IMR-90 (cell line): ENCODE data around the gene STK40. TPM values are rescaled to one million over a fixed set of nuclear protein-coding genes. Genes with fewer than 3 reads are reported as not detected.

Experiments
- ATAC-seq: fragments of 200-7000 bp; cut with Tn5 transposase; 2 replicates; pipeline ENCODE4 v1.9.1; 2020; ENCODE audit warnings: low read depth, mild to moderate bottlenecking, moderate library complexity
- BruUV-seq: library from RNA; stranded (reverse); fragments of 400-500 nt; replicated peaks from 2 replicates; lab custom pipeline; 2021; lab: Mats Ljungman, UMichigan
- CTCF ChIA-PET: fragments of 300-600 bp; formaldehyde crosslinking; extraction: SDS; loops from one replicate; lab custom pipeline; 2021; ENCODE audit warnings: antibody characterized with exemption; lab: Yijun Ruan, JAX
- POLR2A ChIA-PET: fragments of 300-600 bp; sonication (Branson Sonifier 250); formaldehyde crosslinking; loops from one replicate; lab custom pipeline; 2022; ENCODE audit warnings: antibody characterized with exemption; ENCODE audit not compliant: unreplicated experiment; lab: Charles Lee
- DNase-seq: peaks from one replicate; pipeline ENCODE4 v3.0.0; 2013
- H2AFZ ChIP-seq: replicated peaks from 2 replicates; pipeline ENCODE3; 2013; ENCODE audit warnings: low read length, mild to moderate bottlenecking; ENCODE audit not compliant: poor library complexity
- H2AK5ac ChIP-seq: 2 replicates; pipeline ENCODE4 v1.6.1; 2013; ENCODE audit warnings: low read depth, low read length, inconsistent platforms
- H2AK9ac ChIP-seq: replicated peaks from 2 replicates; pipeline ENCODE3; 2013; ENCODE audit warnings: mild to moderate bottlenecking, low read depth, low read length, moderate library complexity; ENCODE audit not compliant: poor library complexity
- H2BK120ac ChIP-seq: 2 replicates; pipeline ENCODE4 v1.6.1; 2013; ENCODE audit warnings: low read depth, low read length, inconsistent platforms
- H2BK15ac ChIP-seq: 3 replicates; pipeline ENCODE4 v1.6.1; 2013; ENCODE audit warnings: low read depth, low read length, inconsistent platforms
- H2BK20ac ChIP-seq: 2 replicates; pipeline ENCODE4 v1.6.1; 2013; ENCODE audit warnings: low read depth, mild to moderate bottlenecking, inconsistent platforms, low read length, moderate library complexity
- H2BK5ac ChIP-seq: 2 replicates; pipeline ENCODE4 v1.6.1; 2013; ENCODE audit warnings: mild to moderate bottlenecking, low read depth, low read length, inconsistent platforms; ENCODE audit not compliant: poor library complexity, severe bottlenecking
- H3K14ac ChIP-seq: replicated peaks from 2 replicates; pipeline ENCODE4 v1.6.1; 2013; ENCODE audit warnings: low read depth, low read length, inconsistent platforms
- H3K18ac ChIP-seq: 2 replicates; pipeline ENCODE4 v1.6.1; 2013; ENCODE audit warnings: low read depth, low read length, control low read depth
- H3K23ac ChIP-seq: 2 replicates; pipeline ENCODE4 v1.6.1; 2013; ENCODE audit warnings: low read depth, low read length, inconsistent platforms
- H3K27ac ChIP-seq: 2 replicates; pipeline ENCODE4 v1.5.1; 2013; ENCODE audit warnings: mild to moderate bottlenecking, control low read depth, low read length; ENCODE audit not compliant: insufficient read depth
- H3K27me3 ChIP-seq: 2 replicates; pipeline ENCODE4 v1.6.1; 2013; ENCODE audit warnings: low read length; ENCODE audit not compliant: control insufficient read depth, insufficient read depth
- H3K36me3 ChIP-seq: 2 replicates; pipeline ENCODE4 v1.6.1; 2013; ENCODE audit warnings: low read length, mixed read lengths; ENCODE audit not compliant: control insufficient read depth, insufficient read depth
- H3K4ac ChIP-seq: 2 replicates; pipeline ENCODE4 v1.6.1; 2013; ENCODE audit warnings: low read depth, low read length, inconsistent platforms
- H3K4me1 ChIP-seq: 2 replicates; pipeline ENCODE4 v1.6.1; 2013; ENCODE audit warnings: low read length, mixed read lengths; ENCODE audit not compliant: control insufficient read depth, insufficient read depth
- H3K4me2 ChIP-seq: 2 replicates; pipeline ENCODE4 v1.6.1; 2013; ENCODE audit warnings: low read depth, mild to moderate bottlenecking, control low read depth, low read length, moderate library complexity
- H3K4me3 ChIP-seq: 2 replicates; pipeline ENCODE4 v1.5.1; 2013; ENCODE audit warnings: low read depth, mild to moderate bottlenecking, control low read depth, low read length, moderate library complexity; ENCODE audit not compliant: insufficient read depth
- H3K56ac ChIP-seq: 2 replicates; pipeline ENCODE4 v1.6.1; 2013; ENCODE audit warnings: low read length, inconsistent platforms; ENCODE audit not compliant: insufficient read depth; ENCODE audit errors: extremely low read depth
- H3K79me1 ChIP-seq, 2 experiments: 2 replicates each; pipeline ENCODE4 v1.6.1; 2013; ENCODE audit warnings: low read length in 2 of 2, inconsistent platforms in 1 of 2, low read depth in 1 of 2
- H3K9ac ChIP-seq: 2 replicates; pipeline ENCODE4 v1.6.1; 2013; ENCODE audit warnings: low read depth, low read length, control low read depth
- H3K9me1 ChIP-seq: 2 replicates; pipeline ENCODE4 v1.6.1; 2013; ENCODE audit warnings: low read length, inconsistent platforms; ENCODE audit not compliant: insufficient read depth
- H3K9me3 ChIP-seq: 2 replicates; pipeline ENCODE4 v1.6.1; 2013; ENCODE audit warnings: low read length; ENCODE audit not compliant: control insufficient read depth, insufficient read depth
- H4K20me1 ChIP-seq: 2 replicates; pipeline ENCODE4 v1.6.1; 2013; ENCODE audit warnings: low read length, inconsistent platforms; ENCODE audit not compliant: insufficient read depth
- H4K5ac ChIP-seq: 2 replicates; pipeline ENCODE4 v1.6.1; 2013; ENCODE audit warnings: mild to moderate bottlenecking, low read depth, low read length, control low read depth
- H4K8ac ChIP-seq, 2 experiments: 2 replicates each; pipeline ENCODE4 v1.6.1; 2013; ENCODE audit warnings: low read depth in 2 of 2, low read length in 2 of 2, control low read depth in 1 of 2, inconsistent platforms in 1 of 2
- H4K91ac ChIP-seq: 2 replicates; pipeline ENCODE4 v1.6.1; 2013; ENCODE audit warnings: low read depth, low read length, inconsistent platforms; ENCODE audit not compliant: insufficient read depth
- FOS ChIP-seq: fragments of 150-350 bp; IDR thresholded peaks from 2 replicates; pipeline ENCODE4 v1.6.1; 2016; ENCODE audit warnings: low read depth, low read length
- MXI1 ChIP-seq: IDR thresholded peaks from 2 replicates; pipeline ENCODE4 v1.6.1; 2012; ENCODE audit warnings: low read depth, mild to moderate bottlenecking, low read length, moderate library complexity, borderline replicate concordance
- RCOR1 ChIP-seq: IDR thresholded peaks from 2 replicates; pipeline ENCODE4 v1.6.1; 2012; ENCODE audit warnings: mild to moderate bottlenecking, low read length, improper control_type of control experiment; ENCODE audit not compliant: insufficient replicate concordance
- WGBS, 2 experiments: methylation state at CpG; one replicate each; pipeline versions ENCODE4 v1.1.5 to v1.1.7; 2013; ENCODE audit warnings: missing lambda C conversion rate in 2 of 2; ENCODE audit not compliant: insufficient read length in 1 of 2; ENCODE audit errors: extremely low coverage in 2 of 2; 5-methylcytosine and 5-hydroxymethylcytosine counted together
- dilution Hi-C: fragments of 300-500 bp; cut with HindIII; formaldehyde crosslinking; loops from one replicate; pipeline ENCODE4 v1.14.3; 2018; ENCODE audit warnings: low sequenced_read_pairs; ENCODE audit not compliant: unreplicated experiment
- in situ Hi-C: fragments of 300-500 bp; cut with MboI; formaldehyde crosslinking; loops from 3 replicates; pipeline ENCODE4 v1.14.3; 2019; ENCODE audit warnings: low sequenced_read_pairs, inconsistent platforms, mixed read lengths
- intact Hi-C: fragments of 100-400 bp; cut with micrococcal nuclease; formaldehyde crosslinking; loops from 2 replicates; pipeline ENCODE4 v1.10.0; 2022
- polyA plus RNA-seq, 3 experiments: library from polyadenylated mRNA; depleted of rRNA; stranded (reverse); fragments of >200 nt; gene quantifications; 2 replicates each; pipeline ENCODE4 v1.2.3, GENCODE V29; 2012; ENCODE audit warnings: low replicate concordance in 1 of 3
- total RNA-seq: library from RNA; depleted of rRNA; stranded (reverse); fragments of >200 nt; gene quantifications from 2 replicates; pipeline ENCODE4 v1.2.3, GENCODE V29; 2012

STK40 gene
- total and polyA plus RNA-seq, 2 of the 4 experiments (the other 2 are of a cell fraction) = 16.0 to 29.9 TPM

GRCh38 chr1:36349241-36349671, 36.5 kb downstream of the STK40 start:
- no peak overlapping the region for H3K4me3 ChIP-seq
- peaks cover 45% of the 10 kb centered on the region for H3K4me1 ChIP-seq
- peak overlapping the region; percentile 98 for H2AK5ac ChIP-seq
- POLR2A ChIA-PET = no interaction called here
- intact Hi-C loops (no loop called here), dilution Hi-C loops (no loop called here), in situ Hi-C loops (no loop called here)
- 0 out of 2 replicates have a peak overlapping the region, but pooled peaks have one; percentile 6 for H3K56ac ChIP-seq
- H3K9me3 ChIP-seq = no peaks in the 10 kb centered on the region
- peak overlapping the region; percentile 90 for H2AK9ac ChIP-seq
- DNase-seq (peak; percentile 64), ATAC-seq (no peak)
- H2BK20ac ChIP-seq = peak overlapping the region; percentile 93
- H4K91ac ChIP-seq = peak overlapping the region; percentile 100
- peaks cover 48% of the 10 kb centered on the region for H3K36me3 ChIP-seq
- peaks cover 37% of the 10 kb centered on the region for H3K9me1 ChIP-seq
- H3K23ac ChIP-seq = peak overlapping the region; percentile 77; the same call in 1 of the 2 replicates
- peak overlapping the region; percentile 99 for H2BK120ac ChIP-seq
- 0 out of 2 replicates have a peak overlapping the region, but pooled peaks have one; percentile 18 for H3K9ac ChIP-seq
- H3K27me3 ChIP-seq = no peaks in the 10 kb centered on the region
- H3K4ac ChIP-seq = peak overlapping the region; percentile 100
- 100% methylated on average over 1 of the region's 7 CpGs; no CpG with 5 or more reads in 1 of the 2 experiments for WGBS, 2 experiments
- H2AFZ ChIP-seq = peak overlapping the region; percentile 34
- H2BK5ac ChIP-seq = peak overlapping the region; percentile 99
- no peak overlapping the region for H3K4me2 ChIP-seq
- CTCF ChIA-PET = no interaction called here
- H3K18ac ChIP-seq = peak overlapping the region; percentile 29; the same call in 1 of the 2 replicates
- H3K14ac ChIP-seq = peak overlapping the region; percentile 87
- H4K20me1 ChIP-seq = no peaks in the 10 kb centered on the region
- H4K8ac ChIP-seq = peak overlapping the region; percentile 78 to 98; a peak in 2 of 4 replicates
- peak overlapping the region; percentile 25; the same call in 1 of the 3 replicates for H2BK15ac ChIP-seq
- H3K27ac ChIP-seq = peak overlapping the region; percentile 91
- BruUV-seq = no TSS peak
- peaks cover 13 to 73% of the 10 kb centered on the region in 2 experiments; a peak in 3 of 4 replicates for H3K79me1 ChIP-seq
- peak overlapping the region; percentile 43 for H4K5ac ChIP-seq
- TF ChIP-seq FOS (peak; percentile 37; the same call in 1 of the 2 replicates), RCOR1 (no peak), MXI1 (0 out of 2 replicates have a peak, but pooled peaks have one; percentile 27)
